ENCODE measurements around the gene HPSE2. TPM values are rescaled to one million over a fixed set of nuclear protein-coding genes. Genes with fewer than 3 reads are reported as not detected.

HPSE2 gene
- polyA plus RNA-seq, 2 of the 4 experiments (the other 2 are of a cell fraction), result not detected

DNA sequence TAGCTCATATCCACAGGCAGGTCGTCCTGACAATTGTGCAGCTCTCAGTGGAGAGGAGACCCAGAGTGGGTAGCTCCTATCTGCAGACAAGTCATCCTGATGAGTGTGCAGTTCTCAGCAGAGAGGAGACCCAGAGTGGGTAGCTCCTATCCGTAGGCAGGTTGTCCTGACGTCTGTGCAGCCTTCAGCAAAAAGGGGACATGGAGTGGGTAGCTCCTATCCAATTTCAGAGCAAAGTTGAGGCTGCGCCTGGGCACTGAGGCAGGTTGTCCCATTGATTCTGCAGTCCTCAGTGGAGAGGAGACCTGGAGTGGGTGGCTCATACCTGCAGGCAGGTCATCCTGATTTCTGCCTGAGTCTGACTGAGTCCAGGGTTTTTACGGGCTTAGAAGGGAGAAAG, 111.8 kb downstream of the HPSE2 start:
- POLR2A ChIA-PET, result no interaction called here
- DNase-seq (ENCODE audit: low read depth in 1 of 2, low spot score in 1 of 2), result no peak
- no peak for FAIRE-seq
- CTCF ChIA-PET, result no interaction called here
- Histone ChIP-seq H3K9me3 (no peaks in the 10 kb centered on the region), H3K4me3 (no peak overlapping the region), H3K4me1 (no peaks in the 10 kb centered on the region), H3K27ac (no peak overlapping the region), H3K4me2 (no peak overlapping the region)
- TF ChIP-seq ESRRA (IDR thresholded peaks at IDR 0.05; ENCODE audit: borderline replicate concordance, low read length), result no peak
- TF ChIP-seq, protein P1, sequence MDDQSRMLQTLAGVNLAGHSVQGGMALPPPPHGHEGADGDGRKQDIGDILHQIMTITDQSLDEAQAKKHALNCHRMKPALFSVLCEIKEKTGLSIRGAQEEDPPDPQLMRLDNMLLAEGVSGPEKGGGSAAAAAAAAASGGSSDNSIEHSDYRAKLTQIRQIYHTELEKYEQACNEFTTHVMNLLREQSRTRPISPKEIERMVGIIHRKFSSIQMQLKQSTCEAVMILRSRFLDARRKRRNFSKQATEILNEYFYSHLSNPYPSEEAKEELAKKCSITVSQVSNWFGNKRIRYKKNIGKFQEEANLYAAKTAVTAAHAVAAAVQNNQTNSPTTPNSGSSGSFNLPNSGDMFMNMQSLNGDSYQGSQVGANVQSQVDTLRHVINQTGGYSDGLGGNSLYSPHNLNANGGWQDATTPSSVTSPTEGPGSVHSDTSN (IDR thresholded peaks at IDR 0.05), result no peak
- TF ChIP-seq NR3C1 (IDR thresholded peaks at IDR 0.05), result no peak
- no peak for TF ChIP-seq TP53 (CRISPR knock-in tag; IDR thresholded peaks at IDR 0.05)
- TF ChIP-seq KDM1A (IDR thresholded peaks at IDR 0.05; ENCODE audit: low read depth), result no peak
- 5% methylated on average over 5 of the region's 5 CpGs for WGBS (ENCODE audit: missing lambda C conversion rate)
- no peak for ATAC-seq

DNA sequence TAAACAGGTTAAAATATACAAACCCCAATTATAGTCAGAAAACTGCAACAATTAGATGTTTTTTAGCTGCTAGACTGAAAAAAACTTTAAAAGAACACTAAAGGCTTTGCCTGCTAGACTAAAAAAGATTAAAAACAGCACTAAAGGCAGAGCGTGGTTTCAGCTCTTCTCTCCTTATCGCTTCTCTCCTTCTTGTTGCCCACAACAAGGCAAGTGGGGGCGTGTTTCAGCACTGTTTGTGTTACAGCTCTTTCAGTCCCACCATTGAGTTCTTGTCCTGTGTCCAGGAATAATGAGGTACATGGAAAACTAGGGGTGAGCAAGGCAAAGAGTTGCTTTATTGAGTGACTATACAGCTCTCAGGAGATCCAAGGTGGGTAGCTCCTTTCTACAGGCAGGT, 112.3 kb downstream of the HPSE2 start:
- ATAC-seq, result no peak
- H3K4me1 ChIP-seq, result no peaks in the 10 kb centered on the region
- CTCF ChIA-PET, result no interaction called here
- POLR2A ChIA-PET, result no interaction called here
- H3K4me3 ChIP-seq, result no peak overlapping the region
- TF ChIP-seq, protein P2, sequence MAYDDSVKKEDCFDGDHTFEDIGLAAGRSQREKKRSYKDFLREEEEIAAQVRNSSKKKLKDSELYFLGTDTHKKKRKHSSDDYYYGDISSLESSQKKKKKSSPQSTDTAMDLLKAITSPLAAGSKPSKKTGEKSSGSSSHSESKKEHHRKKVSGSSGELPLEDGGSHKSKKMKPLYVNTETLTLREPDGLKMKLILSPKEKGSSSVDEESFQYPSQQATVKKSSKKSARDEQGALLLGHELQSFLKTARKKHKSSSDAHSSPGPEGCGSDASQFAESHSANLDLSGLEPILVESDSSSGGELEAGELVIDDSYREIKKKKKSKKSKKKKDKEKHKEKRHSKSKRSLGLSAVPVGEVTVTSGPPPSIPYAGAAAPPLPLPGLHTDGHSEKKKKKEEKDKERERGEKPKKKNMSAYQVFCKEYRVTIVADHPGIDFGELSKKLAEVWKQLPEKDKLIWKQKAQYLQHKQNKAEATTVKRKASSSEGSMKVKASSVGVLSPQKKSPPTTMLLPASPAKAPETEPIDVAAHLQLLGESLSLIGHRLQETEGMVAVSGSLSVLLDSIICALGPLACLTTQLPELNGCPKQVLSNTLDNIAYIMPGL (CRISPR knock-in tag; IDR thresholded peaks at IDR 0.05; ENCODE audit: borderline replicate concordance), result no peak
- no peak for FAIRE-seq
- H3K27ac ChIP-seq, result no peak overlapping the region
- DNase-seq (ENCODE audit: low read depth in 1 of 2, low spot score in 1 of 2), result no peak
- H3K4me2 ChIP-seq, result no peak overlapping the region
- no peaks in the 10 kb centered on the region for H3K9me3 ChIP-seq
- 18% methylated on average over 3 of the region's 3 CpGs for WGBS (ENCODE audit: missing lambda C conversion rate)

DNA sequence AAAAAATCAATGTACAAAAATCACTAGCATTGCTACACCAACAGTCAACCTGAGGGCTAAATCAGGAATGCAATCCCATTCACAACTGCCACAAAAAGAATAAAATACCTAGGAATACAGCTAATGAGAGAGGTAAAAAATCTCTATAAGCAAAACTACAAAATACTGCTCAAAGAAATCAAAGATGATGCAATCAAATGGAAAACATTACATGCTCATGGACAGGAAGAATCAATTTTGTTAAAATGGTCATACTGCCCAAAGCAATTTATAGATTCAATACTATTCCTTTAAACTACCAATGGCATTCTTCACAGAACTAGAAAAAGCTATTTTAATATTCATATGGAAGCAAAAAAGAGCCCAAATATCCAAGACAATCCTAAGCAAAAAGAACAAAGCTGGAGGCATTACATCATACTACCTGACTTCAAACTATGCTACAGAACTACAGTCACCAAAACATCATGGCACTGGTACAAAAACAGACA, 116.3 kb downstream of the HPSE2 start:
- ATAC-seq (no peak), FAIRE-seq (no peak), DNase-seq (ENCODE audit: low read depth in 1 of 2, low spot score in 1 of 2) (no peak)
- H3K4me1 ChIP-seq, result no peaks in the 10 kb centered on the region
- TF ChIP-seq EP300 (IDR thresholded peaks at IDR 0.05), result no peak
- TF ChIP-seq, protein P1 (IDR thresholded peaks at IDR 0.05), result no peak
- no peaks in the 10 kb centered on the region for H3K9me3 ChIP-seq
- H3K27ac ChIP-seq, result no peak overlapping the region
- POLR2A ChIA-PET, result no interaction called here
- CTCF ChIA-PET, result no interaction called here
- no peak overlapping the region for H3K4me3 ChIP-seq
- no peak overlapping the region for H3K4me2 ChIP-seq

DNA sequence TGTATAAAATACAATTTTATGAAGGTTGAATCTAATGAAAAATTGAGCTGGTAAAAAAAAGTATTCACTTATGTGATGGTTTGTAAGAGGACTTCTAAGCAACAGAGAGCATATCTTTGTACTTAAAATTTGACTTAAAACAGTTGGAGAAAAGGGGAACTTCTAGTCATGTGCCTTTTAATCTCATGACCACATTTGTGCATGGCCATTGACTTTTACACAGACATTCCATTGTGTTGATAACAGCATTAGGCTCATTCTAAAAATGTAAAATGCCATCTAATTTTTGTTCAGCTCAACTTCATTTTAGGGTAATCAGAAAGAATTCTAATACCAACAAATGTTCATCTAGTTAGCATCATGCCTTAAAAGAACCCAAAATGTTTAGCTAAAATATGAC, 119.9 kb downstream of the HPSE2 start:
- Histone ChIP-seq H3K4me1 (no peaks in the 10 kb centered on the region), H3K4me2 (no peak overlapping the region), H3K27ac (no peak overlapping the region), H3K4me3 (no peak overlapping the region), H3K9me3 (no peaks in the 10 kb centered on the region)
- ATAC-seq (no peak), DNase-seq (ENCODE audit: low read depth in 1 of 2, low spot score in 1 of 2) (no peak), FAIRE-seq (peak; percentile 51)
- CTCF ChIA-PET, result no interaction called here
- POLR2A ChIA-PET, result no interaction called here
- TF ChIP-seq MYC (IDR thresholded peaks at IDR 0.05; ENCODE audit: borderline replicate concordance, low read length) (no peak), CHD2 (IDR thresholded peaks at IDR 0.05; ENCODE audit: low read length, partially characterized antibody) (no peak), RAD21 (conservative IDR thresholded peaks at IDR 0.05 in 1 of 2, IDR thresholded peaks at IDR 0.05 in 1 of 2) (no peak), POLR2AphosphoS2 (conservative IDR thresholded peaks at IDR 0.05; ENCODE audit: low read length) (no peak), NPAS2 (CRISPR knock-in tag; IDR thresholded peaks at IDR 0.05; ENCODE audit: borderline replicate concordance) (no peak), SMC3 (IDR thresholded peaks at IDR 0.05) (no peak)
- TF ChIP-seq, protein P3, sequence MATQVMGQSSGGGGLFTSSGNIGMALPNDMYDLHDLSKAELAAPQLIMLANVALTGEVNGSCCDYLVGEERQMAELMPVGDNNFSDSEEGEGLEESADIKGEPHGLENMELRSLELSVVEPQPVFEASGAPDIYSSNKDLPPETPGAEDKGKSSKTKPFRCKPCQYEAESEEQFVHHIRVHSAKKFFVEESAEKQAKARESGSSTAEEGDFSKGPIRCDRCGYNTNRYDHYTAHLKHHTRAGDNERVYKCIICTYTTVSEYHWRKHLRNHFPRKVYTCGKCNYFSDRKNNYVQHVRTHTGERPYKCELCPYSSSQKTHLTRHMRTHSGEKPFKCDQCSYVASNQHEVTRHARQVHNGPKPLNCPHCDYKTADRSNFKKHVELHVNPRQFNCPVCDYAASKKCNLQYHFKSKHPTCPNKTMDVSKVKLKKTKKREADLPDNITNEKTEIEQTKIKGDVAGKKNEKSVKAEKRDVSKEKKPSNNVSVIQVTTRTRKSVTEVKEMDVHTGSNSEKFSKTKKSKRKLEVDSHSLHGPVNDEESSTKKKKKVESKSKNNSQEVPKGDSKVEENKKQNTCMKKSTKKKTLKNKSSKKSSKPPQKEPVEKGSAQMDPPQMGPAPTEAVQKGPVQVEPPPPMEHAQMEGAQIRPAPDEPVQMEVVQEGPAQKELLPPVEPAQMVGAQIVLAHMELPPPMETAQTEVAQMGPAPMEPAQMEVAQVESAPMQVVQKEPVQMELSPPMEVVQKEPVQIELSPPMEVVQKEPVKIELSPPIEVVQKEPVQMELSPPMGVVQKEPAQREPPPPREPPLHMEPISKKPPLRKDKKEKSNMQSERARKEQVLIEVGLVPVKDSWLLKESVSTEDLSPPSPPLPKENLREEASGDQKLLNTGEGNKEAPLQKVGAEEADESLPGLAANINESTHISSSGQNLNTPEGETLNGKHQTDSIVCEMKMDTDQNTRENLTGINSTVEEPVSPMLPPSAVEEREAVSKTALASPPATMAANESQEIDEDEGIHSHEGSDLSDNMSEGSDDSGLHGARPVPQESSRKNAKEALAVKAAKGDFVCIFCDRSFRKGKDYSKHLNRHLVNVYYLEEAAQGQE (IDR thresholded peaks at IDR 0.05), result no peak
- TF ChIP-seq, protein P2 (CRISPR knock-in tag; IDR thresholded peaks at IDR 0.05; ENCODE audit: borderline replicate concordance), result no peak

All from A549 (cell line).